ENCODE data around the gene HSFX3.

Gene HSFX3

DNA sequence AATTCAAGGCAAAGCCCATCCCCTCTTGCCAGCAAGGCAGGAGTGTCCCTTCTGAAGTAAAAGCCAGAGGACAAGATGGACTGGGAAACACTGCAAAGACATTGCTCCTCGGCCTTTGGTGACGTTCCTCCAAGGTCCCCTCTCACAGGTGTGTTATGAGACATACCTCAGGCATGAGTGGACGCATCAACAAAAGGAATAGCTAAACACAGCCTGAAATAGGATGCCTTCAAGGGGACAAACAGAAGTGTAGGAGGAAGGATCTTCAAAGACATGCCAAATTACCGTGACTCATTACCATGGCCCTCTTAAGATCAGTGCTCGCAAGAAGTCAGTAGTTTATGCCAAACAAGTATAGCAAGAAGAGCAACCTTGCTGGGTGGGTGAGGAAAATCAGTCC, 38.6 kb downstream of the HSFX3 start:
- Histone ChIP-seq H3K27ac (ENCODE audit: low read length) (no peak overlapping the region), H3K27me3 (replicated peaks; ENCODE audit: insufficient read depth, low read length) (no peaks in the 10 kb centered on the region), H3K9me2 (replicated peaks; ENCODE audit: insufficient read depth, low read length) (no peaks in the 10 kb centered on the region), H3K4me1 (ENCODE audit: low read length) (peaks cover 7% of the 10 kb centered on the region; the same call in 1 of the 2 replicates), H3F3A (ENCODE audit: insufficient read depth, low read length) (no peaks in the 10 kb centered on the region), H3K9ac (ENCODE audit: low read length) (no peak overlapping the region), H3K79me2 (ENCODE audit: low read length) (no peaks in the 10 kb centered on the region), H3K4me3 (ENCODE audit: low read length) (no peak overlapping the region), H3K36me3 (replicated peaks; ENCODE audit: insufficient read depth, low read length) (no peaks in the 10 kb centered on the region), H2AFZ (ENCODE audit: low read length) (no peak overlapping the region), H3K9me3 (replicated peaks; ENCODE audit: insufficient read depth, low read length) (no peaks in the 10 kb centered on the region), H4K20me1 (ENCODE audit: insufficient read depth, low read length) (no peaks in the 10 kb centered on the region), H3K4me2 (ENCODE audit: low read depth, low read length) (no peak overlapping the region)
- DNase-seq = no peak
- TF ChIP-seq, protein P1, sequence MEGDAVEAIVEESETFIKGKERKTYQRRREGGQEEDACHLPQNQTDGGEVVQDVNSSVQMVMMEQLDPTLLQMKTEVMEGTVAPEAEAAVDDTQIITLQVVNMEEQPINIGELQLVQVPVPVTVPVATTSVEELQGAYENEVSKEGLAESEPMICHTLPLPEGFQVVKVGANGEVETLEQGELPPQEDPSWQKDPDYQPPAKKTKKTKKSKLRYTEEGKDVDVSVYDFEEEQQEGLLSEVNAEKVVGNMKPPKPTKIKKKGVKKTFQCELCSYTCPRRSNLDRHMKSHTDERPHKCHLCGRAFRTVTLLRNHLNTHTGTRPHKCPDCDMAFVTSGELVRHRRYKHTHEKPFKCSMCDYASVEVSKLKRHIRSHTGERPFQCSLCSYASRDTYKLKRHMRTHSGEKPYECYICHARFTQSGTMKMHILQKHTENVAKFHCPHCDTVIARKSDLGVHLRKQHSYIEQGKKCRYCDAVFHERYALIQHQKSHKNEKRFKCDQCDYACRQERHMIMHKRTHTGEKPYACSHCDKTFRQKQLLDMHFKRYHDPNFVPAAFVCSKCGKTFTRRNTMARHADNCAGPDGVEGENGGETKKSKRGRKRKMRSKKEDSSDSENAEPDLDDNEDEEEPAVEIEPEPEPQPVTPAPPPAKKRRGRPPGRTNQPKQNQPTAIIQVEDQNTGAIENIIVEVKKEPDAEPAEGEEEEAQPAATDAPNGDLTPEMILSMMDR (IDR thresholded peaks at IDR 0.05; ENCODE audit: low read length) = no peak
- no peak for TF ChIP-seq EZH2phosphoT487 (IDR thresholded peaks at IDR 0.05; ENCODE audit: low read length)
- TF ChIP-seq EZH2 (optimal IDR thresholded peaks at IDR 0.05; ENCODE audit: low read depth, low read length) = no peak

DNA sequence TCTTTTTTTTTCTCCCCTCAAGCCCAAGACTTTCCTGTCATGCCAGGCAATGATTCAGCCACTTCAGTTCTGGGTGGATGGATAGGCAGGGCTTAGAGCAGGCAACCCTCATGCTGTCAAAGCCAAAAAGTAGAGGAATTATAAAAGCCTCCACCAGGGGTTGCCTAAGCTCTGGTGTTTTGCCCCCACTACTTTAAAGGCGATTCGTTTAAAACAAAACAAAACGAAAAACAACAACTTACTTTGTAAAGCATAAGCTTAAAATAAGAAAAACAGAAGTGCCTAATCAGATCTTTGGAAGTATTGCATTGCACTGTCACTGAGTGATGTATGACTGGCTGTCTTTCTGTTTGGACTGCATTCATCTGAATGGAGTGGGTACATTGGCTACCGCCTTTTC, 39.3 kb downstream of the HSFX3 start:
- H3K27ac ChIP-seq (ENCODE audit: low read length) = no peak overlapping the region
- H3K9me3 ChIP-seq (replicated peaks; ENCODE audit: insufficient read depth, low read length) = no peaks in the 10 kb centered on the region
- no peaks in the 10 kb centered on the region for H3K36me3 ChIP-seq (replicated peaks; ENCODE audit: insufficient read depth, low read length)
- H3K4me2 ChIP-seq (ENCODE audit: low read depth, low read length) = no peak overlapping the region
- H3F3A ChIP-seq (ENCODE audit: insufficient read depth, low read length) = no peaks in the 10 kb centered on the region
- no peaks in the 10 kb centered on the region for H3K79me2 ChIP-seq (ENCODE audit: low read length)
- H4K20me1 ChIP-seq (ENCODE audit: insufficient read depth, low read length) = no peaks in the 10 kb centered on the region
- H3K9ac ChIP-seq (ENCODE audit: low read length) = no peak overlapping the region
- H2AFZ ChIP-seq (ENCODE audit: low read length) = no peak overlapping the region
- DNase-seq = no peak
- H3K4me1 ChIP-seq (ENCODE audit: low read length) = peaks cover 10% of the 10 kb centered on the region; the same call in 1 of the 2 replicates
- no peaks in the 10 kb centered on the region for H3K27me3 ChIP-seq (replicated peaks; ENCODE audit: insufficient read depth, low read length)
- H3K9me2 ChIP-seq (replicated peaks; ENCODE audit: insufficient read depth, low read length) = no peaks in the 10 kb centered on the region
- no peak overlapping the region for H3K4me3 ChIP-seq (ENCODE audit: low read length)
- TF ChIP-seq EZH2 (optimal IDR thresholded peaks at IDR 0.05; ENCODE audit: low read depth, low read length) (no peak), EZH2phosphoT487 (IDR thresholded peaks at IDR 0.05; ENCODE audit: low read length) (no peak)
- TF ChIP-seq, protein P1 (IDR thresholded peaks at IDR 0.05; ENCODE audit: low read length) = peak; percentile 7; the same call in 1 of the 2 replicates

DNA sequence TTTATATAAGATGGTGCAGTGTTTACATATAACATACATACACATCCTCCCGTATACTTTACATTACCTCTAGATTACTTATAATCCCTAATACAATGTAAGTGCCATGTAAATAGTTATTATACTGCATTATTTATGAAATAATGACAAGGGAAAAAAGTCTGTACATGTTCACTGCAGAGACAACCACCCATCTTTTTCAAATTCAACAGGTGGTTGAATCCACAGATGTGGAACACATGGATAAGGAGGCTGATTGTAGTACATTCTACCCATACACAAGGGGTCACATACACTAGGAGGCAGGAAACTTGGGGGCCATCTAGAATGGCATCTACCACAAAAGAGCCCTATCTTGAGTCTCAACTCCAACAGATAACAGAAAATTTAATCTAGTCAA, 41.3 kb downstream of the HSFX3 start:
- H3K9me2 ChIP-seq (replicated peaks; ENCODE audit: insufficient read depth, low read length) = no peaks in the 10 kb centered on the region
- TF ChIP-seq, protein P1 (IDR thresholded peaks at IDR 0.05; ENCODE audit: low read length) = no peak
- TF ChIP-seq EZH2 (optimal IDR thresholded peaks at IDR 0.05; ENCODE audit: low read depth, low read length) = no peak
- no peak for TF ChIP-seq EZH2phosphoT487 (IDR thresholded peaks at IDR 0.05; ENCODE audit: low read length)
- H3K4me2 ChIP-seq (ENCODE audit: low read depth, low read length) = no peak overlapping the region
- peaks cover 4% of the 10 kb centered on the region; the same call in 1 of the 2 replicates for H3F3A ChIP-seq (ENCODE audit: insufficient read depth, low read length)
- no peaks in the 10 kb centered on the region for H3K9me3 ChIP-seq (replicated peaks; ENCODE audit: insufficient read depth, low read length)
- no peak overlapping the region for H3K9ac ChIP-seq (ENCODE audit: low read length)
- peaks cover 8% of the 10 kb centered on the region for H3K79me2 ChIP-seq (ENCODE audit: low read length)
- no peaks in the 10 kb centered on the region for H3K27me3 ChIP-seq (replicated peaks; ENCODE audit: insufficient read depth, low read length)
- no peak overlapping the region for H2AFZ ChIP-seq (ENCODE audit: low read length)
- DNase-seq = no peak
- peaks cover 11% of the 10 kb centered on the region; the same call in 1 of the 2 replicates for H3K4me1 ChIP-seq (ENCODE audit: low read length)
- H3K27ac ChIP-seq (ENCODE audit: low read length) = no peak overlapping the region
- H3K36me3 ChIP-seq (replicated peaks; ENCODE audit: insufficient read depth, low read length) = no peaks in the 10 kb centered on the region
- H3K4me3 ChIP-seq (ENCODE audit: low read length) = no peak overlapping the region
- no peaks in the 10 kb centered on the region for H4K20me1 ChIP-seq (ENCODE audit: insufficient read depth, low read length)

All from MM.1S (cell line).